ENCODE measurements around the gene GYPA. TPM values are rescaled to one million over a fixed set of nuclear protein-coding genes. Genes with fewer than 3 reads are reported as not detected.

Gene GYPA
- total and polyA plus RNA-seq, 2 donors from 2014 or later: 2.6 TPM; not detected in 1

DNA sequence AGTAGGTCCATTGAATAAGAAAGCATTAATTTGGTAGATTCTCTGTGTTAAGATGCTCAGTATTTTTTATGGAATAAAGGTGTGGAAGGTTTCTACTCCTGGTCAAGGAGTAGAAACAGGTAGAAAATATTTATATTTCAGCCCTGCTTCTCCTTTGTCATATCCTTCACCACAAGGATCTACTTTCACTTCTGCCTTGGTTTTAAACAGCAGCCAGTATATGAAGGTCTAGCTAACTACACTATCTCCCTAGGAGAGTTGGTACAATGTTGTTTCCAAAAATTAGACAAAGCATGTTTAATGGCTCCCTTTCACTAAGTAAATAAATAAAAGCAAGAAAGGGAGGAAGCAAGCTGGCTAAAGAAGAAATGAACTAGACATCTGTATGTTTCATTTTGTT lies 44.6 kb upstream of the GYPA start:
- DNase-seq: no peak
- TF ChIP-seq CTCF (IDR thresholded peaks at IDR 0.05; ENCODE audit: borderline replicate concordance, extremely low read depth, insufficient read depth): no peak
- Histone ChIP-seq H3K9me3 (ENCODE audit: control insufficient read depth in 2 of 3, insufficient read depth in 1 of 3, low read length in 3 of 3) (no peaks in the 10 kb centered on the region), H3K9ac (ENCODE audit: low read length in 3 of 3) (no peak overlapping the region), H3K4me1 (ENCODE audit: control insufficient read depth in 2 of 3, insufficient read depth in 2 of 3, low read depth in 1 of 3, low read length in 3 of 3) (no peaks in the 10 kb centered on the region), H3K27ac (ENCODE audit: low read depth in 2 of 2, low read length in 2 of 2) (no peak overlapping the region), H3K4me3 (ENCODE audit: low read length in 3 of 3) (no peak overlapping the region), H3K27me3 (ENCODE audit: control insufficient read depth, insufficient read depth, low read length) (no peaks in the 10 kb centered on the region), H3K36me3 (ENCODE audit: control insufficient read depth in 2 of 3, insufficient read depth in 3 of 3, low read length in 3 of 3) (no peaks in the 10 kb centered on the region)
- FAIRE-seq: no peak
- intact Hi-C loops (cut with DNase I): no loop called here

DNA sequence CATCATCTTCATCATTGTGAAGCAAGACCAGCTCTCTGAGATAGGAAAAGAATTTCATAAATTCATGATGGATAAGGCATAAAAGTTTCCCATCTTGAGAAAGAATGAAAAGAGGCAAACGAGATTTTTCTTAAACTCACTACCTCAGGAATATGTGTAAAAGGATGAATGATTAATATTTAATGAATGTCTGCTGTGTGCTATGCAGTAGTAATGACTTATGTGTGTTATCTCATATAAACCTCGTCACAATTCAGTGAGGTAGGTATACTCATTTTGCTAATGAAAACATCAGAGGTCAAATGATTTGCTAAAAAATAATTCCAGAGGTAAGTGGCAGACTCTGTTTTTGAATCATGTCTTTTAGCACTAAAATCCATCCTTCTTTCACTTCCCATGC lies 42.6 kb upstream of the GYPA start:
- H3K36me3 ChIP-seq (ENCODE audit: control insufficient read depth in 2 of 3, insufficient read depth in 3 of 3, low read length in 3 of 3): no peaks in the 10 kb centered on the region
- H3K4me1 ChIP-seq (ENCODE audit: control insufficient read depth in 2 of 3, insufficient read depth in 2 of 3, low read depth in 1 of 3, low read length in 3 of 3): no peaks in the 10 kb centered on the region
- no peak for TF ChIP-seq CTCF (IDR thresholded peaks at IDR 0.05; ENCODE audit: borderline replicate concordance, extremely low read depth, insufficient read depth)
- no peak overlapping the region for H3K27ac ChIP-seq (ENCODE audit: low read depth in 2 of 2, low read length in 2 of 2)
- DNase-seq (no peak), FAIRE-seq (no peak)
- H3K27me3 ChIP-seq (ENCODE audit: control insufficient read depth, insufficient read depth, low read length): no peaks in the 10 kb centered on the region
- H3K9me3 ChIP-seq (ENCODE audit: control insufficient read depth in 2 of 3, insufficient read depth in 1 of 3, low read length in 3 of 3): no peaks in the 10 kb centered on the region
- H3K9ac ChIP-seq (ENCODE audit: low read length in 3 of 3): no peak overlapping the region
- intact Hi-C loops (cut with DNase I): no loop called here
- no peak overlapping the region for H3K4me3 ChIP-seq (ENCODE audit: low read length in 3 of 3)

GRCh38 chr4:144181391-144181790 lies 40.9 kb upstream of the GYPA start:
- FAIRE-seq: no peak
- DNase-seq: peak in 3 of 5 donors; percentile 11 to 58 (median 37)
- Histone ChIP-seq H3K9ac (ENCODE audit: low read length in 3 of 3) (no peak overlapping the region), H3K27ac (ENCODE audit: low read depth in 2 of 2, low read length in 2 of 2) (no peak overlapping the region), H3K36me3 (ENCODE audit: control insufficient read depth in 2 of 3, insufficient read depth in 3 of 3, low read length in 3 of 3) (no peaks in the 10 kb centered on the region), H3K4me3 (ENCODE audit: low read length in 3 of 3) (no peak overlapping the region), H3K27me3 (ENCODE audit: control insufficient read depth, insufficient read depth, low read length) (no peaks in the 10 kb centered on the region), H3K4me1 (ENCODE audit: control insufficient read depth in 2 of 3, insufficient read depth in 2 of 3, low read depth in 1 of 3, low read length in 3 of 3) (no peaks in the 10 kb centered on the region), H3K9me3 (ENCODE audit: control insufficient read depth in 2 of 3, insufficient read depth in 1 of 3, low read length in 3 of 3) (no peaks in the 10 kb centered on the region)
- TF ChIP-seq CTCF (IDR thresholded peaks at IDR 0.05; ENCODE audit: borderline replicate concordance, extremely low read depth, insufficient read depth): no peak
- intact Hi-C loops (cut with DNase I): no loop called here

DNA sequence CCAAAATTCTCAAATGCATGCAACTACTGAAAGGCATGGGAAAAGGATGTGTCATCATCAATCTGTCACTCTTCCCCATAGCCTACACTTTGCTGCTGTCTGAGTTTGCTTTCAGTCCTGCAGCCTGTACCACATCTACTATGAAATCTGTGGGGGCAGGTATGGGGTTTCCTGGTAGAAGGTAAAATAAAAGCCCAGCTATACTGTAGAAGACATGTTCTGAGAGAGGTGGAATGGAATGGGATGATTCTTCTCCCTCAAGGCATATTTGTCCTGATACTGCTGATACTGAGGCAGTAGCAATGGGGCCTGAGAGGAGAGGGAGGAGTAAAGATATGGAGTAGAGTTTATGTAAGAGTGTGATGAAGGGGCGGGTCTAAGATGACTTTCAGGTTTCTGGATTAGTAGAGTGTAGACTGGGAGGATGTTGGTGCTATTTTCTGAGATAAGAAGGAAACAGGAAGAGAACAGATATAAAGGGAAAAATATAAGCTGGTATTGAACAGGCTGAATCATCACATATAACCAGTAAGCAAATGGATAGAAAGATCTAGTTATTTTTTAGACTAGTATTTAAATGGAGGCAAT lies 38.7 kb upstream of the GYPA start:
- TF ChIP-seq CTCF (IDR thresholded peaks at IDR 0.05; ENCODE audit: borderline replicate concordance, extremely low read depth, insufficient read depth): no peak
- no peak overlapping the region for H3K27ac ChIP-seq (ENCODE audit: low read depth in 2 of 2, low read length in 2 of 2)
- H3K36me3 ChIP-seq (ENCODE audit: control insufficient read depth in 2 of 3, insufficient read depth in 3 of 3, low read length in 3 of 3): no peaks in the 10 kb centered on the region
- H3K4me1 ChIP-seq (ENCODE audit: control insufficient read depth in 2 of 3, insufficient read depth in 2 of 3, low read depth in 1 of 3, low read length in 3 of 3): no peaks in the 10 kb centered on the region
- H3K4me3 ChIP-seq (ENCODE audit: low read length in 3 of 3): no peak overlapping the region
- no peak overlapping the region for H3K9ac ChIP-seq (ENCODE audit: low read length in 3 of 3)
- intact Hi-C loops (cut with DNase I): loop anchor here (10.0 kb wide), 1 partner anchor 606 kb away; no protein-coding TSS in a partner anchor
- no peak for FAIRE-seq
- no peak for DNase-seq
- no peaks in the 10 kb centered on the region for H3K27me3 ChIP-seq (ENCODE audit: control insufficient read depth, insufficient read depth, low read length)
- H3K9me3 ChIP-seq (ENCODE audit: control insufficient read depth in 2 of 3, insufficient read depth in 1 of 3, low read length in 3 of 3): no peaks in the 10 kb centered on the region
